Neural progenitor cell (in vitro differentiated cells): Measurements from ENCODE around the gene FPR2. TPM values are rescaled to one million over a fixed set of nuclear protein-coding genes. Genes with fewer than 3 reads are reported as not detected.
A peak's percentile ranks its signal among the peaks of the same experiment; 100 is the strongest.

Source experiments
- DNase-seq: peaks from one replicate; pipeline ENCODE4 v3.0.0-alpha.2; 2016; ENCODE audit warnings: low spot score
- H2AFZ ChIP-seq: fragments of 200-600 bp; sonication (generic); replicated peaks from 2 replicates; pipeline ENCODE4 v1.6.1; 2016; ENCODE audit warnings: antibody characterized with exemption
- H3F3A ChIP-seq: fragments of 200-600 bp; sonication (generic); 2 replicates; pipeline ENCODE4 v1.6.1; 2016; ENCODE audit warnings: antibody characterized with exemption, low read depth
- H3K27ac ChIP-seq: fragments of 200-600 bp; sonication (generic); 2 replicates; pipeline ENCODE4 v1.5.1; 2016; ENCODE audit warnings: mild to moderate bottlenecking
- H3K27me3 ChIP-seq: fragments of 200-600 bp; sonication (generic); 2 replicates; pipeline ENCODE4 v1.6.1; 2016; ENCODE audit warnings: mild to moderate bottlenecking, moderate library complexity
- H3K36me3 ChIP-seq: fragments of 200-600 bp; sonication (generic); 2 replicates; pipeline ENCODE4 v1.5.1; 2016
- H3K4me1 ChIP-seq: fragments of 200-600 bp; sonication (generic); 2 replicates; pipeline ENCODE4 v1.6.1; 2016; ENCODE audit warnings: mixed run types
- H3K4me2 ChIP-seq: fragments of 200-600 bp; sonication (generic); 2 replicates; pipeline ENCODE4 v1.6.1; 2016
- H3K4me3 ChIP-seq: fragments of 200-600 bp; sonication (generic); 2 replicates; pipeline ENCODE4 v1.5.1; 2016
- H3K79me2 ChIP-seq: fragments of 200-600 bp; sonication (generic); 2 replicates; pipeline ENCODE4 v1.6.1; 2016; ENCODE audit warnings: low read depth
- H3K9ac ChIP-seq: fragments of 200-600 bp; sonication (generic); 2 replicates; pipeline ENCODE4 v1.6.1; 2016
- H3K9me3 ChIP-seq: fragments of 200-600 bp; sonication (generic); 2 replicates; pipeline ENCODE4 v1.5.1; 2016; ENCODE audit warnings: low read depth
- H4K20me1 ChIP-seq: fragments of 200-600 bp; sonication (generic); 2 replicates; pipeline ENCODE4 v1.6.1; 2016; ENCODE audit warnings: low read depth
- H3K27ac Mint-ChIP-seq: 3 replicates; pipeline ENCODE4 v1.8.0; 2021; ENCODE audit warnings: mixed read lengths
- H3K27me3 Mint-ChIP-seq: 2 replicates; pipeline ENCODE4 v1.8.0; 2022; ENCODE audit warnings: low read depth, mild to moderate bottlenecking, inconsistent platforms, moderate library complexity, mixed read lengths; ENCODE audit not compliant: insufficient read depth
- H3K36me3 Mint-ChIP-seq: 3 replicates; pipeline ENCODE4 v1.8.0; 2021; ENCODE audit warnings: mixed read lengths
- H3K4me1 Mint-ChIP-seq: 3 replicates; pipeline ENCODE4 v1.8.0; 2021; ENCODE audit warnings: mixed read lengths
- H3K4me3 Mint-ChIP-seq: 3 replicates; pipeline ENCODE4 v1.8.0; 2021; ENCODE audit warnings: mild to moderate bottlenecking, moderate library complexity, mixed read lengths
- H3K9me3 Mint-ChIP-seq: 3 replicates; pipeline ENCODE4 v1.8.0; 2020; ENCODE audit warnings: mixed read lengths
- CTCF ChIP-seq: fragments of 200-600 bp; sonication (generic); IDR thresholded peaks from 2 replicates; pipeline ENCODE4 v1.5.1; 2017; ENCODE audit warnings: antibody characterized with exemption, mild to moderate bottlenecking
- EZH2 ChIP-seq: fragments of 200-600 bp; sonication (generic); IDR thresholded peaks from 2 replicates; pipeline ENCODE4 v1.6.1; 2017; ENCODE audit warnings: antibody characterized with exemption, mild to moderate bottlenecking, moderate library complexity
- EZH2phosphoT487 ChIP-seq: fragments of 200-600 bp; sonication (generic); IDR thresholded peaks from 2 replicates; pipeline ENCODE4 v1.6.1; 2017; ENCODE audit warnings: antibody characterized with exemption
- total RNA-seq: library from RNA; depleted of rRNA; stranded (reverse); fragments of >200 nt; gene quantifications from 2 replicates; pipeline ENCODE4 v1.2.3, GENCODE V29; 2015; ENCODE audit warnings: low replicate concordance

The FPR2 gene
- total RNA-seq, 1 donor from 2014 or later, result not detected

GRCh38 chr19:51716925-51717324, 44.1 kb upstream of the FPR2 start:
- peaks cover 72% of the 10 kb centered on the region for H3K27me3 ChIP-seq
- no peaks in the 10 kb centered on the region for H3K4me1 ChIP-seq
- H3K9me3 ChIP-seq, result no peaks in the 10 kb centered on the region
- no peaks in the 10 kb centered on the region for H3K36me3 Mint-ChIP-seq
- TF ChIP-seq EZH2, result no peak
- no peak for TF ChIP-seq EZH2phosphoT487
- no peak for TF ChIP-seq CTCF
- peaks cover 6% of the 10 kb centered on the region for H3K9me3 Mint-ChIP-seq
- no peaks in the 10 kb centered on the region for H3F3A ChIP-seq
- H3K27me3 Mint-ChIP-seq, result peaks cover 43% of the 10 kb centered on the region
- no peak overlapping the region for H3K9ac ChIP-seq
- H3K27ac ChIP-seq, result no peak overlapping the region
- no peak overlapping the region for H2AFZ ChIP-seq
- H3K79me2 ChIP-seq, result no peaks in the 10 kb centered on the region
- H3K36me3 ChIP-seq, result no peaks in the 10 kb centered on the region
- H3K4me2 ChIP-seq, result no peak overlapping the region
- peaks cover 3% of the 10 kb centered on the region for H3K4me1 Mint-ChIP-seq
- H4K20me1 ChIP-seq, result no peaks in the 10 kb centered on the region
- H3K4me3 Mint-ChIP-seq, result no peak overlapping the region
- H3K27ac Mint-ChIP-seq, result no peak overlapping the region
- no peak overlapping the region for H3K4me3 ChIP-seq
- DNase-seq, result no peak

- H3K4me3 ChIP-seq, result peak overlapping the region; percentile 48
- no peaks in the 10 kb centered on the region for H3K36me3 ChIP-seq
- peaks cover 93% of the 10 kb centered on the region for H3K27me3 ChIP-seq
- no peak overlapping the region for H3K27ac ChIP-seq
- H3K9ac ChIP-seq, result no peak overlapping the region
- Mint-ChIP-seq H3K27me3 (peaks cover 48% of the 10 kb centered on the region), H3K9me3 (peaks cover 6% of the 10 kb centered on the region), H3K27ac (no peak overlapping the region), H3K4me3 (peak overlapping the region; percentile 28), H3K4me1 (peaks cover 10% of the 10 kb centered on the region), H3K36me3 (no peaks in the 10 kb centered on the region)
- peak overlapping the region; percentile 96 for H2AFZ ChIP-seq
- H4K20me1 ChIP-seq, result no peaks in the 10 kb centered on the region
- no peaks in the 10 kb centered on the region for H3F3A ChIP-seq
- H3K9me3 ChIP-seq, result no peaks in the 10 kb centered on the region
- peak overlapping the region; percentile 82 for H3K4me2 ChIP-seq
- TF ChIP-seq CTCF, result no peak
- TF ChIP-seq EZH2, result peak; percentile 89
- peak; percentile 76 for TF ChIP-seq EZH2phosphoT487
- H3K79me2 ChIP-seq, result no peaks in the 10 kb centered on the region
- DNase-seq, result peak; percentile 43
- H3K4me1 ChIP-seq, result no peaks in the 10 kb centered on the region
These were observed 41.6 kb upstream of the FPR2 start for GRCh38 chr19:51719251-51719988.

- Histone ChIP-seq H3K4me2 (no peak overlapping the region), H4K20me1 (no peaks in the 10 kb centered on the region), H2AFZ (no peak overlapping the region), H3K27me3 (peaks cover 77% of the 10 kb centered on the region), H3K36me3 (no peaks in the 10 kb centered on the region), H3F3A (no peaks in the 10 kb centered on the region), H3K9me3 (no peaks in the 10 kb centered on the region), H3K4me1 (no peaks in the 10 kb centered on the region), H3K4me3 (no peak overlapping the region), H3K9ac (no peak overlapping the region), H3K27ac (no peak overlapping the region), H3K79me2 (no peaks in the 10 kb centered on the region)
- Mint-ChIP-seq H3K27me3 (peaks cover 41% of the 10 kb centered on the region), H3K27ac (no peak overlapping the region), H3K9me3 (peaks cover 2% of the 10 kb centered on the region), H3K4me1 (peaks cover 16% of the 10 kb centered on the region), H3K4me3 (no peak overlapping the region), H3K36me3 (no peaks in the 10 kb centered on the region)
- TF ChIP-seq EZH2phosphoT487 (no peak), CTCF (no peak), EZH2 (no peak)
- DNase-seq, result no peak
These were observed 39.1 kb upstream of the FPR2 start for GRCh38 chr19:51721905-51722304.
